Rectal smooth muscle tissue (tissue), 1 donor: Measurements from ENCODE around the gene TGFB1I1.
"Not testable (repeated sequence)": the region's sequence is repeated elsewhere in the genome, so short reads cannot be mapped to it uniquely, and the experiment has no call there.

Experiments
- H3K27ac ChIP-seq: one replicate; pipeline ENCODE4 v1.7.0; 2013; ENCODE audit warnings: low read depth, low read length, inconsistent platforms
- H3K27me3 ChIP-seq: one replicate; pipeline ENCODE4 v1.7.0; 2013; ENCODE audit warnings: low read length; ENCODE audit not compliant: control insufficient read depth, insufficient read depth
- H3K36me3 ChIP-seq: one replicate; pipeline ENCODE4 v1.7.0; 2013; ENCODE audit warnings: low read length; ENCODE audit not compliant: control insufficient read depth, insufficient read depth
- H3K4me1 ChIP-seq: one replicate; pipeline ENCODE4 v1.7.0; 2013; ENCODE audit warnings: low read length; ENCODE audit not compliant: control insufficient read depth, insufficient read depth
- H3K4me3 ChIP-seq: one replicate; pipeline ENCODE4 v1.7.0; 2013; ENCODE audit warnings: low read length
- H3K9ac ChIP-seq: one replicate; pipeline ENCODE4 v1.7.0; 2013; ENCODE audit warnings: low read length

Gene TGFB1I1

GRCh38 chr16:31438414-31438813 lies 33.5 kb upstream of the TGFB1I1 start:
- Histone ChIP-seq H3K27me3 (no peaks in the 10 kb centered on the region), H3K4me3 (no peak overlapping the region), H3K27ac (no peak overlapping the region), H3K4me1 (no peaks in the 10 kb centered on the region), H3K9ac (no peak overlapping the region), H3K36me3 (no peaks in the 10 kb centered on the region)

GRCh38 chr16:31439023-31439422 lies 32.9 kb upstream of the TGFB1I1 start:
- not testable (repeated sequence) for H3K27me3 ChIP-seq, H3K9ac ChIP-seq, H3K4me3 ChIP-seq, H3K4me1 ChIP-seq, H3K27ac ChIP-seq, H3K36me3 ChIP-seq

GRCh38 chr16:31439519-31439918 lies 32.4 kb upstream of the TGFB1I1 start:
- H3K4me1 ChIP-seq, result no peaks in the 10 kb centered on the region
- no peak overlapping the region for H3K9ac ChIP-seq
- H3K4me3 ChIP-seq, result no peak overlapping the region
- H3K27ac ChIP-seq, result no peak overlapping the region
- H3K27me3 ChIP-seq, result no peaks in the 10 kb centered on the region
- no peaks in the 10 kb centered on the region for H3K36me3 ChIP-seq

- Histone ChIP-seq H3K4me1 (no peaks in the 10 kb centered on the region), H3K36me3 (no peaks in the 10 kb centered on the region), H3K27ac (no peak overlapping the region), H3K9ac (no peak overlapping the region), H3K4me3 (no peak overlapping the region), H3K27me3 (no peaks in the 10 kb centered on the region)
These were observed 31.3 kb upstream of the TGFB1I1 start for GRCh38 chr16:31440516-31441184.

GRCh38 chr16:31441956-31442355 lies 30.0 kb upstream of the TGFB1I1 start:
- Histone ChIP-seq H3K27me3 (no peaks in the 10 kb centered on the region), H3K27ac (no peak overlapping the region), H3K4me3 (no peak overlapping the region), H3K36me3 (no peaks in the 10 kb centered on the region), H3K9ac (no peak overlapping the region), H3K4me1 (no peaks in the 10 kb centered on the region)

GRCh38 chr16:31445931-31446330 lies 26.0 kb upstream of the TGFB1I1 start:
- not testable (repeated sequence) for H3K9ac ChIP-seq, H3K4me1 ChIP-seq, H3K4me3 ChIP-seq, H3K27ac ChIP-seq, H3K36me3 ChIP-seq, H3K27me3 ChIP-seq

- H3K27ac ChIP-seq, result no peak overlapping the region
- H3K9ac ChIP-seq, result no peak overlapping the region
- H3K4me1 ChIP-seq, result peaks cover 12% of the 10 kb centered on the region
- no peak overlapping the region for H3K4me3 ChIP-seq
- no peaks in the 10 kb centered on the region for H3K27me3 ChIP-seq
- H3K36me3 ChIP-seq, result no peaks in the 10 kb centered on the region
These were observed 20.8 kb upstream of the TGFB1I1 start for GRCh38 chr16:31451201-31451600.

- Histone ChIP-seq H3K4me3 (no peak overlapping the region), H3K27me3 (no peaks in the 10 kb centered on the region), H3K4me1 (peaks cover 17% of the 10 kb centered on the region), H3K36me3 (peaks cover 2% of the 10 kb centered on the region), H3K9ac (no peak overlapping the region), H3K27ac (peak overlapping the region; percentile 48)
These were observed 20.1 kb upstream of the TGFB1I1 start for GRCh38 chr16:31451681-31452351.

- Histone ChIP-seq H3K4me1 (peaks cover 24% of the 10 kb centered on the region), H3K27me3 (no peaks in the 10 kb centered on the region), H3K9ac (no peak overlapping the region), H3K36me3 (peaks cover 2% of the 10 kb centered on the region), H3K27ac (peak overlapping the region; percentile 25), H3K4me3 (no peak overlapping the region)
These were observed 19.3 kb upstream of the TGFB1I1 start for GRCh38 chr16:31452631-31453106.

- Histone ChIP-seq H3K9ac (no peak overlapping the region), H3K36me3 (peaks cover 2% of the 10 kb centered on the region), H3K27ac (no peak overlapping the region), H3K4me3 (no peak overlapping the region), H3K4me1 (peaks cover 32% of the 10 kb centered on the region), H3K27me3 (no peaks in the 10 kb centered on the region)
These were observed 18.4 kb upstream of the TGFB1I1 start for GRCh38 chr16:31453255-31454204.

GRCh38 chr16:31455601-31456314 lies 16.2 kb upstream of the TGFB1I1 start:
- Histone ChIP-seq H3K4me3 (no peak overlapping the region), H3K4me1 (peaks cover 35% of the 10 kb centered on the region), H3K36me3 (peaks cover 2% of the 10 kb centered on the region), H3K27ac (no peak overlapping the region), H3K9ac (no peak overlapping the region), H3K27me3 (no peaks in the 10 kb centered on the region)

- peaks cover 31% of the 10 kb centered on the region for H3K4me1 ChIP-seq
- H3K27me3 ChIP-seq, result no peaks in the 10 kb centered on the region
- H3K4me3 ChIP-seq, result peak overlapping the region; percentile 28
- H3K36me3 ChIP-seq, result peaks cover 4% of the 10 kb centered on the region
- H3K9ac ChIP-seq, result no peak overlapping the region
- no peak overlapping the region for H3K27ac ChIP-seq
These were observed 15.0 kb upstream of the TGFB1I1 start for GRCh38 chr16:31456988-31457360.
